ENCODE measurements around the gene FAM3D.
"Not testable (repeated sequence)": the region's sequence is repeated elsewhere in the genome, so short reads cannot be mapped to it uniquely, and the experiment has no call there.

The FAM3D gene

GRCh38 chr3:58698246-58698645 is 31.7 kb upstream of the FAM3D start:
- Histone ChIP-seq H3K36me3 (ENCODE audit: control insufficient read depth, insufficient read depth, low read length) (no peaks in the 10 kb centered on the region), H3K27me3 (ENCODE audit: control insufficient read depth, insufficient read depth, low read length, poor library complexity, severe bottlenecking) (no peaks in the 10 kb centered on the region), H3K4me1 (ENCODE audit: control insufficient read depth, insufficient read depth, low read length) (no peaks in the 10 kb centered on the region), H3K27ac (ENCODE audit: insufficient read depth, low read depth, low read length, poor library complexity, severe bottlenecking) (no peak overlapping the region), H3K4me3 (ENCODE audit: insufficient read depth, low read depth, low read length) (no peak overlapping the region), H3K9me3 (ENCODE audit: control insufficient read depth, low read length) (peaks cover 4% of the 10 kb centered on the region)

GRCh38 chr3:58697561-58697960 is 31.0 kb upstream of the FAM3D start:
- H3K27me3 ChIP-seq (ENCODE audit: control insufficient read depth, insufficient read depth, low read length, poor library complexity, severe bottlenecking), result no peaks in the 10 kb centered on the region
- H3K27ac ChIP-seq (ENCODE audit: insufficient read depth, low read depth, low read length, poor library complexity, severe bottlenecking), result no peak overlapping the region
- H3K4me1 ChIP-seq (ENCODE audit: control insufficient read depth, insufficient read depth, low read length), result no peaks in the 10 kb centered on the region
- H3K9me3 ChIP-seq (ENCODE audit: control insufficient read depth, low read length), result peaks cover 7% of the 10 kb centered on the region
- H3K4me3 ChIP-seq (ENCODE audit: insufficient read depth, low read depth, low read length), result no peak overlapping the region
- H3K36me3 ChIP-seq (ENCODE audit: control insufficient read depth, insufficient read depth, low read length), result no peaks in the 10 kb centered on the region

GRCh38 chr3:58696813-58697212 is 30.2 kb upstream of the FAM3D start:
- not testable (repeated sequence) for H3K4me1 ChIP-seq (ENCODE audit: control insufficient read depth, insufficient read depth, low read length); H3K9me3 ChIP-seq (ENCODE audit: control insufficient read depth, low read length); H3K27ac ChIP-seq (ENCODE audit: insufficient read depth, low read depth, low read length, poor library complexity, severe bottlenecking); H3K4me3 ChIP-seq (ENCODE audit: insufficient read depth, low read depth, low read length); H3K36me3 ChIP-seq (ENCODE audit: control insufficient read depth, insufficient read depth, low read length); H3K27me3 ChIP-seq (ENCODE audit: control insufficient read depth, insufficient read depth, low read length, poor library complexity, severe bottlenecking)
- 77 to 90% methylated on average over 2 to 3 of the region's 3 CpGs for WGBS, 2 experiments

GRCh38 chr3:58696093-58696492 is 29.5 kb upstream of the FAM3D start:
- no peak overlapping the region for H3K4me3 ChIP-seq (ENCODE audit: insufficient read depth, low read depth, low read length)
- peaks cover 8% of the 10 kb centered on the region for H3K9me3 ChIP-seq (ENCODE audit: control insufficient read depth, low read length)
- H3K27ac ChIP-seq (ENCODE audit: insufficient read depth, low read depth, low read length, poor library complexity, severe bottlenecking), result no peak overlapping the region
- no peaks in the 10 kb centered on the region for H3K27me3 ChIP-seq (ENCODE audit: control insufficient read depth, insufficient read depth, low read length, poor library complexity, severe bottlenecking)
- WGBS, 2 experiments, result 92% methylated on average over 1 of the region's 1 CpG; no CpG with 5 or more reads in 1 of the 2 experiments
- no peaks in the 10 kb centered on the region for H3K36me3 ChIP-seq (ENCODE audit: control insufficient read depth, insufficient read depth, low read length)
- no peaks in the 10 kb centered on the region for H3K4me1 ChIP-seq (ENCODE audit: control insufficient read depth, insufficient read depth, low read length)

DNA sequence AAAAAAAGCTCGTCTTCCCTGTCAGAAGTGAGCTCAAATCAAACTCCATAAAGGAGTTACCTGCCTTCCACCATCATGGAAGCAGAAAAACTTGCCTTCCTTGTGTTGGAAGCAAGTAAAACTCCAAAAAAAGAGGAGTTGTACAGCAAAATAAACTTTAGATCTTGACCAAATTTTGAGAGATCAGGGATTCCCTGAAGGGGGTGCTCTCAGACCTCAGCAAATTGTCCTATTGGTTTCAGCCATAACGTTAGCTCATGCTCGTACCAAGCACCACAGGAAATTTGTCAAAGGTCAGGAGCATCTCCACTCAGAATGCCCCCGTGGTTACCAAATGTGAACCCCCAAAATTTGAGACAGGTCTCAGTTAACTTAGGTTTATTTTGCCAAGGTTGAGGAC is 28.7 kb upstream of the FAM3D start:
- not testable (repeated sequence) for H3K4me3 ChIP-seq (ENCODE audit: insufficient read depth, low read depth, low read length); H3K27ac ChIP-seq (ENCODE audit: insufficient read depth, low read depth, low read length, poor library complexity, severe bottlenecking); H3K27me3 ChIP-seq (ENCODE audit: control insufficient read depth, insufficient read depth, low read length, poor library complexity, severe bottlenecking); H3K36me3 ChIP-seq (ENCODE audit: control insufficient read depth, insufficient read depth, low read length); H3K9me3 ChIP-seq (ENCODE audit: control insufficient read depth, low read length); H3K4me1 ChIP-seq (ENCODE audit: control insufficient read depth, insufficient read depth, low read length)
- 88 to 94% methylated on average over 4 of the region's 4 CpGs for WGBS, 2 experiments

GRCh38 chr3:58693940-58694850 is 27.6 kb upstream of the FAM3D start:
- H3K27me3 ChIP-seq (ENCODE audit: control insufficient read depth, insufficient read depth, low read length, poor library complexity, severe bottlenecking), result no peaks in the 10 kb centered on the region
- H3K4me3 ChIP-seq (ENCODE audit: insufficient read depth, low read depth, low read length), result no peak overlapping the region
- H3K27ac ChIP-seq (ENCODE audit: insufficient read depth, low read depth, low read length, poor library complexity, severe bottlenecking), result no peak overlapping the region
- no peaks in the 10 kb centered on the region for H3K36me3 ChIP-seq (ENCODE audit: control insufficient read depth, insufficient read depth, low read length)
- H3K4me1 ChIP-seq (ENCODE audit: control insufficient read depth, insufficient read depth, low read length), result no peaks in the 10 kb centered on the region
- H3K9me3 ChIP-seq (ENCODE audit: control insufficient read depth, low read length), result peaks cover 8% of the 10 kb centered on the region
- 89% methylated on average over 7 of the region's 7 CpGs for WGBS, 2 experiments

- WGBS, 2 experiments, result 86% methylated on average over 1 of the region's 1 CpG; no CpG with 5 or more reads in 1 of the 2 experiments
- H3K9me3 ChIP-seq (ENCODE audit: control insufficient read depth, low read length), result peaks cover 9% of the 10 kb centered on the region
These were observed 25.9 kb upstream of the FAM3D start for GRCh38 chr3:58692484-58692883.

DNA sequence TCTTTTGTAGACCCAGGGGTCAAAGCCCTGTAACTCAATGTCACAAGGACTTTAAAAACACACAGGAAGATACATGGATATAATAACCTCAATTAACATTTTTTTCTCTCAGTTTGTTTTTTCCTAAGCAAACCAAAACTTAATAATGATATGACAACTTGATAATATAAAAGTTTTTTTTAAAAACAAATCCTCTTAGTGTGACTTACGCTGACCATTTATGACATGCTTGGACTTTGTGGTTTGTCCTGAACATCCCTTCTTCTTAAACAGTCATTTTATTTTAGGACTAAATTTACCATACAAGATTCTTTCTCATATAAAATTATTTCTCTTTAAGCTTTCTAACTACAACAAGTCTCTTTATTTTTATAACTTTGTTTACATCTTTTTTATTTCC is 25.4 kb upstream of the FAM3D start:
- Histone ChIP-seq H3K4me3 (ENCODE audit: insufficient read depth, low read depth, low read length) (no peak overlapping the region), H3K4me1 (ENCODE audit: control insufficient read depth, insufficient read depth, low read length) (no peaks in the 10 kb centered on the region), H3K9me3 (ENCODE audit: control insufficient read depth, low read length) (peaks cover 9% of the 10 kb centered on the region), H3K36me3 (ENCODE audit: control insufficient read depth, insufficient read depth, low read length) (no peaks in the 10 kb centered on the region), H3K27me3 (ENCODE audit: control insufficient read depth, insufficient read depth, low read length, poor library complexity, severe bottlenecking) (no peaks in the 10 kb centered on the region), H3K27ac (ENCODE audit: insufficient read depth, low read depth, low read length, poor library complexity, severe bottlenecking) (no peak overlapping the region)
- WGBS, 2 experiments, result 84 to 88% methylated on average over 1 of the region's 1 CpG

More at GRCh38 chr3:58692484-58692883, 25.9 kb upstream of the FAM3D start:
- Histone ChIP-seq H3K4me3 (ENCODE audit: insufficient read depth, low read depth, low read length) (no peak overlapping the region), H3K4me1 (ENCODE audit: control insufficient read depth, insufficient read depth, low read length) (no peaks in the 10 kb centered on the region), H3K27me3 (ENCODE audit: control insufficient read depth, insufficient read depth, low read length, poor library complexity, severe bottlenecking) (no peaks in the 10 kb centered on the region), H3K27ac (ENCODE audit: insufficient read depth, low read depth, low read length, poor library complexity, severe bottlenecking) (no peak overlapping the region), H3K36me3 (ENCODE audit: control insufficient read depth, insufficient read depth, low read length) (no peaks in the 10 kb centered on the region)

- no peaks in the 10 kb centered on the region for H3K4me1 ChIP-seq (ENCODE audit: control insufficient read depth, insufficient read depth, low read length)
- H3K9me3 ChIP-seq (ENCODE audit: control insufficient read depth, low read length), result peaks cover 9% of the 10 kb centered on the region
- WGBS, 2 experiments, result 91 to 98% methylated on average over 2 of the region's 2 CpGs
- H3K36me3 ChIP-seq (ENCODE audit: control insufficient read depth, insufficient read depth, low read length), result no peaks in the 10 kb centered on the region
- H3K4me3 ChIP-seq (ENCODE audit: insufficient read depth, low read depth, low read length), result no peak overlapping the region
- H3K27ac ChIP-seq (ENCODE audit: insufficient read depth, low read depth, low read length, poor library complexity, severe bottlenecking), result no peak overlapping the region
- no peaks in the 10 kb centered on the region for H3K27me3 ChIP-seq (ENCODE audit: control insufficient read depth, insufficient read depth, low read length, poor library complexity, severe bottlenecking)
These were observed 23.9 kb upstream of the FAM3D start for GRCh38 chr3:58690490-58690889.

DNA sequence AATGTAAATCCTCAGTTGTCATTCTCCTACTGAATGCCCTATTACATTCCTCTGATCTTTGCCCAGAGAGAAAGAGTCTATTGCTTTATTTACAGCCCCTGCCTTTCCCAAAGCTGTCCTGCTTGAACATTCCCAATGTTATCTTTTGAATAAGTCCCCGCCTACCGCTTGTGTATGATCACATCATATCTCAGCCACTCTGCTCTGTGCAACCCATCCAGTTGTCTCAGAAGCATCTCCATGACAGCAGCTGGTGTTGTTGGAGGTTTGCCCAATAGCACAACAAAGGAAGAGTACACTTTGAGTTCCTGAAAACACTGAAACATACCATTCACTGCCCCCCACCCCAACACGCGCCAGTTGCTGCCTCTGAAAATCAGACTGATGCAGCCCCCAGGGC is 22.0 kb upstream of the FAM3D start:
- no peak overlapping the region for H3K27ac ChIP-seq (ENCODE audit: insufficient read depth, low read depth, low read length, poor library complexity, severe bottlenecking)
- 93 to 95% methylated on average over 4 of the region's 4 CpGs for WGBS, 2 experiments
- H3K4me3 ChIP-seq (ENCODE audit: insufficient read depth, low read depth, low read length), result no peak overlapping the region
- peaks cover 9% of the 10 kb centered on the region for H3K9me3 ChIP-seq (ENCODE audit: control insufficient read depth, low read length)
- H3K4me1 ChIP-seq (ENCODE audit: control insufficient read depth, insufficient read depth, low read length), result no peaks in the 10 kb centered on the region
- no peaks in the 10 kb centered on the region for H3K27me3 ChIP-seq (ENCODE audit: control insufficient read depth, insufficient read depth, low read length, poor library complexity, severe bottlenecking)
- no peaks in the 10 kb centered on the region for H3K36me3 ChIP-seq (ENCODE audit: control insufficient read depth, insufficient read depth, low read length)

Measured in ectodermal cell (in vitro differentiated cells).